ENCODE data around the gene NFE2L1.
"Not testable (repeated sequence)": the region's sequence is repeated elsewhere in the genome, so short reads cannot be mapped to it uniquely, and the experiment has no call there.

Gene NFE2L1

GRCh38 chr17:48012151-48012520 is 36.0 kb upstream of the NFE2L1 start:
- Histone ChIP-seq H3K4me1 (ENCODE audit: control insufficient read depth, insufficient read depth, low read length) (no peaks in the 10 kb centered on the region), H3K27ac (ENCODE audit: low read depth, low read length) (no peak overlapping the region), H3K27me3 (ENCODE audit: control insufficient read depth, insufficient read depth, low read length) (peaks cover 13% of the 10 kb centered on the region), H3K4me3 (ENCODE audit: low read length) (peak overlapping the region; percentile 25), H3K36me3 (ENCODE audit: control insufficient read depth, insufficient read depth, low read length) (no peaks in the 10 kb centered on the region), H3K9ac (ENCODE audit: low read length) (no peak overlapping the region)

- Histone ChIP-seq H3K4me3 (ENCODE audit: low read length) (no peak overlapping the region), H3K27ac (ENCODE audit: low read depth, low read length) (no peak overlapping the region), H3K27me3 (ENCODE audit: control insufficient read depth, insufficient read depth, low read length) (peaks cover 13% of the 10 kb centered on the region), H3K36me3 (ENCODE audit: control insufficient read depth, insufficient read depth, low read length) (no peaks in the 10 kb centered on the region), H3K4me1 (ENCODE audit: control insufficient read depth, insufficient read depth, low read length) (no peaks in the 10 kb centered on the region), H3K9ac (ENCODE audit: low read length) (no peak overlapping the region)
Observed at GRCh38 chr17:48012654-48013053, 35.5 kb upstream of the NFE2L1 start.

GRCh38 chr17:48013876-48014594 is 34.1 kb upstream of the NFE2L1 start:
- Histone ChIP-seq H3K4me1 (ENCODE audit: control insufficient read depth, insufficient read depth, low read length) (no peaks in the 10 kb centered on the region), H3K27ac (ENCODE audit: low read depth, low read length) (no peak overlapping the region), H3K9ac (ENCODE audit: low read length) (no peak overlapping the region)

GRCh38 chr17:48014595-48015111 is 33.5 kb upstream of the NFE2L1 start:
- no peak overlapping the region for H3K9ac ChIP-seq (ENCODE audit: low read length)
- no peaks in the 10 kb centered on the region for H3K4me1 ChIP-seq (ENCODE audit: control insufficient read depth, insufficient read depth, low read length)
- H3K27ac ChIP-seq (ENCODE audit: low read depth, low read length), result no peak overlapping the region
- no peak overlapping the region for H3K4me3 ChIP-seq (ENCODE audit: low read length)
- H3K36me3 ChIP-seq (ENCODE audit: control insufficient read depth, insufficient read depth, low read length), result no peaks in the 10 kb centered on the region
- peaks cover 13% of the 10 kb centered on the region for H3K27me3 ChIP-seq (ENCODE audit: control insufficient read depth, insufficient read depth, low read length)

More at GRCh38 chr17:48013876-48014594, 34.1 kb upstream of the NFE2L1 start:
- Histone ChIP-seq H3K4me3 (ENCODE audit: low read length) (no peak overlapping the region), H3K36me3 (ENCODE audit: control insufficient read depth, insufficient read depth, low read length) (no peaks in the 10 kb centered on the region), H3K27me3 (ENCODE audit: control insufficient read depth, insufficient read depth, low read length) (peaks cover 13% of the 10 kb centered on the region)

GRCh38 chr17:48016112-48016511 is 32.0 kb upstream of the NFE2L1 start:
- no peak overlapping the region for H3K4me3 ChIP-seq (ENCODE audit: low read length)
- no peaks in the 10 kb centered on the region for H3K4me1 ChIP-seq (ENCODE audit: control insufficient read depth, insufficient read depth, low read length)
- H3K27me3 ChIP-seq (ENCODE audit: control insufficient read depth, insufficient read depth, low read length), result peaks cover 13% of the 10 kb centered on the region
- no peak overlapping the region for H3K9ac ChIP-seq (ENCODE audit: low read length)
- no peaks in the 10 kb centered on the region for H3K36me3 ChIP-seq (ENCODE audit: control insufficient read depth, insufficient read depth, low read length)
- no peak overlapping the region for H3K27ac ChIP-seq (ENCODE audit: low read depth, low read length)

GRCh38 chr17:48017817-48018158 is 30.4 kb upstream of the NFE2L1 start:
- H3K4me3 ChIP-seq (ENCODE audit: low read length); H3K9ac ChIP-seq (ENCODE audit: low read length); H3K27ac ChIP-seq (ENCODE audit: low read depth, low read length); H3K27me3 ChIP-seq (ENCODE audit: control insufficient read depth, insufficient read depth, low read length); H3K36me3 ChIP-seq (ENCODE audit: control insufficient read depth, insufficient read depth, low read length); H3K4me1 ChIP-seq (ENCODE audit: control insufficient read depth, insufficient read depth, low read length): not testable (repeated sequence)

- Histone ChIP-seq H3K4me3 (ENCODE audit: low read length) (no peak overlapping the region), H3K27ac (ENCODE audit: low read depth, low read length) (no peak overlapping the region), H3K9ac (ENCODE audit: low read length) (no peak overlapping the region), H3K27me3 (ENCODE audit: control insufficient read depth, insufficient read depth, low read length) (no peaks in the 10 kb centered on the region), H3K36me3 (ENCODE audit: control insufficient read depth, insufficient read depth, low read length) (no peaks in the 10 kb centered on the region), H3K4me1 (ENCODE audit: control insufficient read depth, insufficient read depth, low read length) (peaks cover 21% of the 10 kb centered on the region)
Observed at GRCh38 chr17:48021934-48022333, 26.2 kb upstream of the NFE2L1 start.

GRCh38 chr17:48022901-48023300 is 25.3 kb upstream of the NFE2L1 start:
- H3K27me3 ChIP-seq (ENCODE audit: control insufficient read depth, insufficient read depth, low read length), result no peaks in the 10 kb centered on the region
- H3K4me3 ChIP-seq (ENCODE audit: low read length), result no peak overlapping the region
- H3K4me1 ChIP-seq (ENCODE audit: control insufficient read depth, insufficient read depth, low read length), result peaks cover 21% of the 10 kb centered on the region
- no peak overlapping the region for H3K27ac ChIP-seq (ENCODE audit: low read depth, low read length)
- H3K9ac ChIP-seq (ENCODE audit: low read length), result no peak overlapping the region
- H3K36me3 ChIP-seq (ENCODE audit: control insufficient read depth, insufficient read depth, low read length), result no peaks in the 10 kb centered on the region

- peak overlapping the region; percentile 64 for H3K4me3 ChIP-seq (ENCODE audit: low read length)
- H3K27me3 ChIP-seq (ENCODE audit: control insufficient read depth, insufficient read depth, low read length), result no peaks in the 10 kb centered on the region
- peaks cover 21% of the 10 kb centered on the region for H3K4me1 ChIP-seq (ENCODE audit: control insufficient read depth, insufficient read depth, low read length)
- H3K27ac ChIP-seq (ENCODE audit: low read depth, low read length), result peak overlapping the region; percentile 80
- no peak overlapping the region for H3K9ac ChIP-seq (ENCODE audit: low read length)
- no peaks in the 10 kb centered on the region for H3K36me3 ChIP-seq (ENCODE audit: control insufficient read depth, insufficient read depth, low read length)
Observed at GRCh38 chr17:48023400-48024148, 24.6 kb upstream of the NFE2L1 start.

- Histone ChIP-seq H3K9ac (ENCODE audit: low read length) (no peak overlapping the region), H3K27ac (ENCODE audit: low read depth, low read length) (peak overlapping the region; percentile 41), H3K36me3 (ENCODE audit: control insufficient read depth, insufficient read depth, low read length) (no peaks in the 10 kb centered on the region), H3K4me1 (ENCODE audit: control insufficient read depth, insufficient read depth, low read length) (peaks cover 21% of the 10 kb centered on the region), H3K27me3 (ENCODE audit: control insufficient read depth, insufficient read depth, low read length) (no peaks in the 10 kb centered on the region), H3K4me3 (ENCODE audit: low read length) (peak overlapping the region; percentile 64)
Observed at GRCh38 chr17:48024149-48025039, 23.8 kb upstream of the NFE2L1 start.

GRCh38 chr17:48025040-48025903 is 22.9 kb upstream of the NFE2L1 start:
- no peak overlapping the region for H3K27ac ChIP-seq (ENCODE audit: low read depth, low read length)
- no peak overlapping the region for H3K9ac ChIP-seq (ENCODE audit: low read length)
- H3K27me3 ChIP-seq (ENCODE audit: control insufficient read depth, insufficient read depth, low read length), result no peaks in the 10 kb centered on the region
- peaks cover 21% of the 10 kb centered on the region for H3K4me1 ChIP-seq (ENCODE audit: control insufficient read depth, insufficient read depth, low read length)
- H3K4me3 ChIP-seq (ENCODE audit: low read length), result peak overlapping the region; percentile 64
- H3K36me3 ChIP-seq (ENCODE audit: control insufficient read depth, insufficient read depth, low read length), result no peaks in the 10 kb centered on the region
